ENCODE measurements around the gene CCDC120.

The CCDC120 gene

GRCh38 chrX:49070988-49071387, 12.2 kb downstream of the CCDC120 start:
- Mint-ChIP-seq H3K27me3 (ENCODE audit: low read depth) (no peaks in the 10 kb centered on the region), H3K4me3 (no peak overlapping the region), H3K36me3 (ENCODE audit: low read depth) (peaks cover 24% of the 10 kb centered on the region), H3K4me1 (ENCODE audit: low read depth) (peaks cover 12% of the 10 kb centered on the region), H3K27ac (no peak overlapping the region), H3K9me3 (no peaks in the 10 kb centered on the region)

GRCh38 chrX:49071877-49072711, 13.3 kb downstream of the CCDC120 start:
- Mint-ChIP-seq H3K36me3 (ENCODE audit: low read depth) (peaks cover 24% of the 10 kb centered on the region), H3K9me3 (no peaks in the 10 kb centered on the region), H3K4me1 (ENCODE audit: low read depth) (peaks cover 12% of the 10 kb centered on the region), H3K4me3 (peak overlapping the region; percentile 62), H3K27ac (no peak overlapping the region), H3K27me3 (ENCODE audit: low read depth) (no peaks in the 10 kb centered on the region)

GRCh38 chrX:49072712-49073095, 13.9 kb downstream of the CCDC120 start:
- Mint-ChIP-seq H3K4me1 (ENCODE audit: low read depth) (peaks cover 12% of the 10 kb centered on the region), H3K27me3 (ENCODE audit: low read depth) (no peaks in the 10 kb centered on the region), H3K9me3 (no peaks in the 10 kb centered on the region), H3K36me3 (ENCODE audit: low read depth) (peaks cover 24% of the 10 kb centered on the region), H3K27ac (peak overlapping the region; percentile 72), H3K4me3 (peak overlapping the region; percentile 81)

- Mint-ChIP-seq H3K4me3 (peak within 1 kb of the TSS; percentile 81), H3K27me3 (ENCODE audit: low read depth) (no peaks in the 10 kb centered on the region), H3K27ac (peak within 1 kb of the TSS; percentile 72), H3K36me3 (ENCODE audit: low read depth) (peaks cover 24% of the 10 kb centered on the region), H3K9me3 (no peaks in the 10 kb centered on the region), H3K4me1 (ENCODE audit: low read depth) (peaks cover 16% of the 10 kb centered on the region)
Measured at GRCh38 chrX:49073601-49074575, 15.1 kb downstream of the CCDC120 start, which contains the start of gene PRAF2. TSS of gene PRAF2 (minus strand) at chrX:49074002. CDS start at chrX:49073987, 15 bp downstream.

GRCh38 chrX:49075347-49075746, 16.5 kb downstream of the CCDC120 start:
- H3K4me3 Mint-ChIP-seq: no peak overlapping the region
- H3K27ac Mint-ChIP-seq: no peak overlapping the region
- no peaks in the 10 kb centered on the region for H3K9me3 Mint-ChIP-seq
- H3K4me1 Mint-ChIP-seq (ENCODE audit: low read depth): peaks cover 21% of the 10 kb centered on the region
- H3K27me3 Mint-ChIP-seq (ENCODE audit: low read depth): no peaks in the 10 kb centered on the region
- peaks cover 26% of the 10 kb centered on the region for H3K36me3 Mint-ChIP-seq (ENCODE audit: low read depth)

GRCh38 chrX:49077941-49078340, 19.1 kb downstream of the CCDC120 start:
- no peak overlapping the region for H3K4me3 Mint-ChIP-seq
- peaks cover 13% of the 10 kb centered on the region for H3K36me3 Mint-ChIP-seq (ENCODE audit: low read depth)
- H3K9me3 Mint-ChIP-seq: no peaks in the 10 kb centered on the region
- peaks cover 23% of the 10 kb centered on the region for H3K4me1 Mint-ChIP-seq (ENCODE audit: low read depth)
- H3K27me3 Mint-ChIP-seq (ENCODE audit: low read depth): no peaks in the 10 kb centered on the region
- H3K27ac Mint-ChIP-seq: no peak overlapping the region

- no peaks in the 10 kb centered on the region for H3K27me3 Mint-ChIP-seq (ENCODE audit: low read depth)
- peak within 1 kb of the TSS; percentile 100 for H3K27ac Mint-ChIP-seq
- peaks cover 13% of the 10 kb centered on the region for H3K4me1 Mint-ChIP-seq (ENCODE audit: low read depth)
Measured at GRCh38 chrX:49079489-49080428, 21.0 kb downstream of the CCDC120 start, which contains the start of gene WDR45. TSS of gene WDR45 (minus strand) at chrX:49079887. CDS start at chrX:49078095, 1,792 bp downstream.

GRCh38 chrX:49082271-49082871, 23.6 kb downstream of the CCDC120 start:
- Mint-ChIP-seq H3K9me3 (no peaks in the 10 kb centered on the region), H3K4me1 (ENCODE audit: low read depth) (peaks cover 13% of the 10 kb centered on the region), H3K27ac (peak overlapping the region; percentile 29), H3K36me3 (ENCODE audit: low read depth) (peaks cover 2% of the 10 kb centered on the region), H3K4me3 (peak overlapping the region; percentile 1), H3K27me3 (ENCODE audit: low read depth) (no peaks in the 10 kb centered on the region)

More at GRCh38 chrX:49079489-49080428, 21.0 kb downstream of the CCDC120 start, which contains the start of gene WDR45:
- no peaks in the 10 kb centered on the region for H3K9me3 Mint-ChIP-seq
- peaks cover 4% of the 10 kb centered on the region for H3K36me3 Mint-ChIP-seq (ENCODE audit: low read depth)
- H3K4me3 Mint-ChIP-seq: peak within 1 kb of the TSS; percentile 98

GRCh38 chrX:49089553-49089952, 30.8 kb downstream of the CCDC120 start:
- Mint-ChIP-seq H3K27ac (no peak overlapping the region), H3K36me3 (ENCODE audit: low read depth) (no peaks in the 10 kb centered on the region), H3K9me3 (no peaks in the 10 kb centered on the region), H3K4me3 (no peak overlapping the region), H3K4me1 (ENCODE audit: low read depth) (no peaks in the 10 kb centered on the region), H3K27me3 (ENCODE audit: low read depth) (no peaks in the 10 kb centered on the region)

GRCh38 chrX:49096419-49096818, 37.6 kb downstream of the CCDC120 start:
- Mint-ChIP-seq H3K4me3 (no peak overlapping the region), H3K27me3 (ENCODE audit: low read depth) (no peaks in the 10 kb centered on the region), H3K36me3 (ENCODE audit: low read depth) (no peaks in the 10 kb centered on the region), H3K4me1 (ENCODE audit: low read depth) (no peaks in the 10 kb centered on the region), H3K27ac (no peak overlapping the region), H3K9me3 (no peaks in the 10 kb centered on the region)

- Mint-ChIP-seq H3K9me3 (no peaks in the 10 kb centered on the region), H3K27ac (peak overlapping the region; percentile 86), H3K4me1 (ENCODE audit: low read depth) (peaks cover 5% of the 10 kb centered on the region), H3K36me3 (ENCODE audit: low read depth) (no peaks in the 10 kb centered on the region), H3K27me3 (ENCODE audit: low read depth) (no peaks in the 10 kb centered on the region), H3K4me3 (peak overlapping the region; percentile 87)
Measured at GRCh38 chrX:49100704-49101628, 42.2 kb downstream of the CCDC120 start.

GRCh38 chrX:49101629-49101984, 42.8 kb downstream of the CCDC120 start:
- Mint-ChIP-seq H3K27ac (peak overlapping the region; percentile 69), H3K4me3 (peak overlapping the region; percentile 87), H3K36me3 (ENCODE audit: low read depth) (no peaks in the 10 kb centered on the region)

More at GRCh38 chrX:49101629-49101984, 42.8 kb downstream of the CCDC120 start:
- Mint-ChIP-seq H3K4me1 (ENCODE audit: low read depth) (peaks cover 5% of the 10 kb centered on the region), H3K27me3 (ENCODE audit: low read depth) (no peaks in the 10 kb centered on the region), H3K9me3 (no peaks in the 10 kb centered on the region)

All from T-helper 1 cell treated with Interleukin-12 subunit alpha and Interleukin-12 subunit beta and Interleukin-4 antibody, amounts not matched to agents 30 μg/mL and 1 μg/mL, for 36 hours (primary cell).